ENCODE measurements around the gene TUBB2A. TPM values are rescaled to one million over a fixed set of nuclear protein-coding genes. Genes with fewer than 3 reads are reported as not detected.
A peak's percentile ranks its signal among the peaks of the same experiment; 100 is the strongest.

TUBB2A gene
- total and polyA plus RNA-seq, 2 of the 13 experiments (the other 11 are each of a cell fraction or from before 2014, with no cell fraction given) = 35.3 to 106 TPM

- TF ChIP-seq ZNF605 (CRISPR knock-in tag; IDR thresholded peaks at IDR 0.05) = peak; percentile 92
- TF ChIP-seq HOXD1 (CRISPR knock-in tag; IDR thresholded peaks at IDR 0.05) = peak; percentile 93; the same call in 1 of the 2 replicates
- TF ChIP-seq ZNF790 (CRISPR knock-in tag; IDR thresholded peaks at IDR 0.05; ENCODE audit: borderline replicate concordance) = peak; percentile 85; the same call in 1 of the 2 replicates
- TF ChIP-seq AGO1 (IDR thresholded peaks at IDR 0.05; ENCODE audit: low read depth, low read length, poor library complexity, severe bottlenecking) = peak; percentile 56
- TF ChIP-seq ZNF570 (CRISPR knock-in tag; IDR thresholded peaks at IDR 0.05; ENCODE audit: borderline replicate concordance) = peak; percentile 69; the same call in 1 of the 2 replicates
- peak; percentile 33; the same call in 1 of the 2 replicates for TF ChIP-seq SATB2 (CRISPR knock-in tag; IDR thresholded peaks at IDR 0.05)
- peak; percentile 73; the same call in 1 of the 2 replicates for TF ChIP-seq MYNN (CRISPR knock-in tag; IDR thresholded peaks at IDR 0.05; ENCODE audit: low read depth)
- peak; percentile 79; the same call in 1 of the 2 replicates for TF ChIP-seq ZSCAN25 (CRISPR knock-in tag; IDR thresholded peaks at IDR 0.05)
- no peak; the same call in 1 of the 2 replicates for TF ChIP-seq ZNF7 (CRISPR knock-in tag; IDR thresholded peaks at IDR 0.05)
- no peak for TF ChIP-seq ARNT (IDR thresholded peaks at IDR 0.05)
- TF ChIP-seq TAF15 (IDR thresholded peaks at IDR 0.05; ENCODE audit: low read depth, low read length, poor library complexity, severe bottlenecking) = no peak
- TF ChIP-seq BHLHE40 (IDR thresholded peaks at IDR 0.05; ENCODE audit: low read length) = no peak; the same call in 1 of the 2 replicates
- TF ChIP-seq FOXA1 (IDR thresholded peaks at IDR 0.05) = no peak
- peak; percentile 4; the same call in 1 of the 2 replicates for TF ChIP-seq FOXA1 (CRISPR knock-in tag; IDR thresholded peaks at IDR 0.05)
- no peak for TF ChIP-seq TCF12 (IDR thresholded peaks at IDR 0.05)
- 0 out of 2 replicates have a peak, but pooled peaks have one; percentile 37 for TF ChIP-seq TCF12 (CRISPR knock-in tag; IDR thresholded peaks at IDR 0.05)
- no peak for TF ChIP-seq ATM (IDR thresholded peaks at IDR 0.05; ENCODE audit: borderline replicate concordance)
- TF ChIP-seq SIX1 (CRISPR knock-in tag; IDR thresholded peaks at IDR 0.05; ENCODE audit: borderline replicate concordance) = no peak
- TF ChIP-seq EEA1 (CRISPR knock-in tag; IDR thresholded peaks at IDR 0.05; ENCODE audit: borderline replicate concordance) = no peak
- TF ChIP-seq ZNF567 (CRISPR knock-in tag; IDR thresholded peaks at IDR 0.05; ENCODE audit: borderline replicate concordance) = peak; percentile 85; the same call in 1 of the 2 replicates
- no peak for TF ChIP-seq SRF (IDR thresholded peaks at IDR 0.05; ENCODE audit: low read depth, low read length)
- peak; percentile 82 for TF ChIP-seq KDM2A (CRISPR knock-in tag; IDR thresholded peaks at IDR 0.05; ENCODE audit: borderline replicate concordance, low read depth)
- TF ChIP-seq TBP (CRISPR knock-in tag; IDR thresholded peaks at IDR 0.05) = 0 out of 2 replicates have a peak, but pooled peaks have one; percentile 42
- no peak for TF ChIP-seq ZNF296 (CRISPR knock-in tag; conservative IDR thresholded peaks at IDR 0.05)
- TF ChIP-seq XBP1 (CRISPR knock-in tag; IDR thresholded peaks at IDR 0.05) = no peak; the same call in 1 of the 2 replicates
- TF ChIP-seq GPN1 (CRISPR knock-in tag; IDR thresholded peaks at IDR 0.05; ENCODE audit: borderline replicate concordance) = 0 out of 2 replicates have a peak, but pooled peaks have one; percentile 69
- 0 out of 2 replicates have a peak, but pooled peaks have one; percentile 19 for TF ChIP-seq GFI1 (CRISPR knock-in tag; IDR thresholded peaks at IDR 0.05; ENCODE audit: borderline replicate concordance)
- TF ChIP-seq ZC3H13 (CRISPR knock-in tag; IDR thresholded peaks at IDR 0.05) = peak; percentile 93
- TF ChIP-seq ZNF503 (CRISPR knock-in tag; IDR thresholded peaks at IDR 0.05) = peak; percentile 66
- TF ChIP-seq MAFF (IDR thresholded peaks at IDR 0.05; ENCODE audit: low read depth, low read length) = no peak
- TF ChIP-seq KDM6A (CRISPR knock-in tag; IDR thresholded peaks at IDR 0.05; ENCODE audit: low read depth) = no peak; the same call in 1 of the 2 replicates
Measured at GRCh38 chr6:3118353-3119039, 38.8 kb downstream of the TUBB2A start, which contains the start of gene BPHL (continued).

All from HepG2 (cell line).